Activated CD8-positive, alpha-beta memory T cell treated with anti-CD3 and anti-CD28 coated beads, Interleukin-2, amount 10 ng/mL, durations not matched to agents 7 days and 5 days (primary cell): ENCODE measurements around the gene CEP162. TPM values are rescaled to one million over a fixed set of nuclear protein-coding genes. Genes with fewer than 3 reads are reported as not detected.
"Not testable (repeated sequence)": the region's sequence is repeated elsewhere in the genome, so short reads cannot be mapped to it uniquely, and the experiment has no call there.

ENCODE experiments used
- ATAC-seq: fragments of 150-1000 bp; cut with Tn5 transposase; one replicate; pipeline ENCODE4 v1.10.0; 2021; ENCODE audit warnings: moderate library complexity
- CTCF ChIA-PET: fragments of 350-600 bp; sonication (Branson Sonifier 250); formaldehyde crosslinking; loops from one replicate; lab custom pipeline; 2021; ENCODE audit warnings: antibody characterized with exemption; lab: Charles Lee
- DNase-seq: peaks from one replicate; pipeline ENCODE4 v3.0.0-alpha.2; 2020
- H3K27ac Mint-ChIP-seq: one replicate; pipeline ENCODE4 v1.8.0; 2021; ENCODE audit warnings: mild to moderate bottlenecking, mixed read lengths
- H3K27me3 Mint-ChIP-seq: one replicate; pipeline ENCODE4 v1.8.0; 2021; ENCODE audit warnings: mixed read lengths
- H3K36me3 Mint-ChIP-seq: one replicate; pipeline ENCODE4 v1.8.0; 2021; ENCODE audit warnings: mild to moderate bottlenecking, mixed read lengths
- H3K4me1 Mint-ChIP-seq: one replicate; pipeline ENCODE4 v1.8.0; 2021; ENCODE audit warnings: mixed read lengths
- H3K4me3 Mint-ChIP-seq: one replicate; pipeline ENCODE4 v1.8.0; 2021; ENCODE audit warnings: mild to moderate bottlenecking, moderate library complexity, mixed read lengths
- H3K9me3 Mint-ChIP-seq: one replicate; pipeline ENCODE4 v1.8.0; 2022; ENCODE audit warnings: low read depth, mixed read lengths
- total RNA-seq, 2 experiments: library from RNA; stranded (reverse); gene quantifications; one replicate each; pipeline ENCODE4 v1.2.3, GENCODE V29; 2021

The CEP162 gene
- total RNA-seq, 2 experiments from 2014 or later, result 7.2 to 9.5 TPM

DNA sequence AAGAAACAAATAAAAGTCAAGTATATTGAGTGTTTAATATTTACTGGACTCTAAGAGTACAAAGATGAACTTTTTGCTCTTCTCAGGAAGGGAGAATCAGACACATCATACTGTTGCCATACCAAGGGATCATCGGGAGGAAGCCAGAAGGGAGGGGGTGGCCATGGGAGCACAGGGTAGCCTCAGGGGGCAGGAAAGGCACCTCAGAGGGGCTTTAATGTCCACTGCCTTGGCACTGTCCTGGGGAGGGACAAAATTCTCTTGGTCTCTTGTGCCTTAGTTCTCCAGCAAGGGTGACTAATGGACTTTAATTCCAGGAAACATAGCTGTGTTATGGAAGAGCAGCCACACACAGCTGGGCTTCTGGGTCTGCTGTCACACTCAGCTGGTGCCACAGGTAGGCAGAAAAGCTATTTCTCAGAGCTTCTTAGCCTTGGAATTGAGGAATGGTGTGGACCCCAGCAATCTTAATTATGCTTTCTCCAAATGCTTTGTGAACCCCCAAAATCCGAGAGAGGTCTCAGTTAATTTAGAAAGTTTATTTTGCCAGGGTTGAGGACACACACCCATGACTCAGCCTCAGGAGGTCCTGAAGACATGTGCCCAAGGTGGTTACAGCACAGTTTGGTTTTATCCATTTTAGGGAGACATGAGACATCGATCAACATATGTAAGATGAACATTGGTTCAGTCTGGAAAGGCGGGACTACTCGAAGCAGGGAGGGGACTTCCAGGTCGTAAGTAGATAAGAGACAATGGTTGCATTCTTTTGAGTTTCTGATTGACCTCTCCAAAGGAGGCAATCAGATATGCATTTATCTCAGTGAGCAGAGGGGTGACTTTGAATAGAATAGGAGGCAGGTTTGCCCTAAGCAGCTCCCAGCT, 140.7 kb downstream of the CEP162 start:
- DNase-seq, result no peak
- Mint-ChIP-seq H3K36me3 (no peaks in the 10 kb centered on the region), H3K27ac (no peak overlapping the region), H3K9me3 (peaks cover under 1% of the 10 kb centered on the region), H3K27me3 (peaks cover 12% of the 10 kb centered on the region), H3K4me3 (no peak overlapping the region), H3K4me1 (no peaks in the 10 kb centered on the region)
- CTCF ChIA-PET, result no interaction called here
- ATAC-seq, result no peak

DNA sequence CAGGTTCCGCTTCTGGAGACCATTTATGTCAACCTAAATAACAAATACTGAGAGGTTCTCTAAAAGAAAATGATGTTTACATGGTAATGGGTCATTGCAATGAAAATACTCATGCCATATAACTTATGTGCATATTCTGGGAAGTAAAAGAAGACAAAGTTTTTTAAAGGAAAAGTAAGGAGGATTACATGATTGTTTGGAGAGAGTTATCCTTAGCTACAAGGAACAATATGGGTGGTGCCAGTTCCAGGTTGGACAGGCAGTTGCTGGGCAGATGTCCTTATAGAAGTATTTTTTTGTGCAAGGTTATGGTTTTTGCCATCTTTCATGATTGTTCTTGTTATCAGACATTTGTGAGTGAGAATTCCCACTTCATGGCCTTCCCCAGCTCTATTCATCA, 141.4 kb downstream of the CEP162 start:
- CTCF ChIA-PET, result no interaction called here
- Mint-ChIP-seq H3K27me3 (peaks cover 12% of the 10 kb centered on the region), H3K4me1 (no peaks in the 10 kb centered on the region), H3K4me3 (no peak overlapping the region), H3K27ac (no peak overlapping the region), H3K9me3 (peaks cover 2% of the 10 kb centered on the region), H3K36me3 (no peaks in the 10 kb centered on the region)
- DNase-seq, result no peak
- no peak for ATAC-seq

DNA sequence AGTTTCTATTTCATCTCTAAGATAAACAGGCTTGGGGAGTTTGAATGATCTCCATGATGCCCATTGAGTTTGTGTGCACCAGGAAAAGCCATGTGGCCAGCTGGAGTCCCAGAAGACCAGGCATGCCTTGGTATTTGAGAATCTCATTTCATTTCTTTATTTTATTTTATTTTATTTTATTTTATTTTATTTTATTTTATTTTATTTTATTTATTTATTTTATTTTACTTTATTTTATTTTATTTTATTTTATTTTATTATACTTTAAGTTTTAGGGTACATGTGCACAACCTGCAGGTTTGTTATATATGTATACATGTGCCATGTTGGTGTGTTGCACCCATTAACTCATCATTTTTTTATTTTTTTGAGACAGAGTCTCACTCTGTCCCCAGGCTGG, 142.7 kb downstream of the CEP162 start:
- CTCF ChIA-PET, H3K27ac Mint-ChIP-seq, H3K27me3 Mint-ChIP-seq, H3K36me3 Mint-ChIP-seq, H3K4me1 Mint-ChIP-seq, H3K4me3 Mint-ChIP-seq, H3K9me3 Mint-ChIP-seq, DNase-seq, ATAC-seq: not testable (repeated sequence)

DNA sequence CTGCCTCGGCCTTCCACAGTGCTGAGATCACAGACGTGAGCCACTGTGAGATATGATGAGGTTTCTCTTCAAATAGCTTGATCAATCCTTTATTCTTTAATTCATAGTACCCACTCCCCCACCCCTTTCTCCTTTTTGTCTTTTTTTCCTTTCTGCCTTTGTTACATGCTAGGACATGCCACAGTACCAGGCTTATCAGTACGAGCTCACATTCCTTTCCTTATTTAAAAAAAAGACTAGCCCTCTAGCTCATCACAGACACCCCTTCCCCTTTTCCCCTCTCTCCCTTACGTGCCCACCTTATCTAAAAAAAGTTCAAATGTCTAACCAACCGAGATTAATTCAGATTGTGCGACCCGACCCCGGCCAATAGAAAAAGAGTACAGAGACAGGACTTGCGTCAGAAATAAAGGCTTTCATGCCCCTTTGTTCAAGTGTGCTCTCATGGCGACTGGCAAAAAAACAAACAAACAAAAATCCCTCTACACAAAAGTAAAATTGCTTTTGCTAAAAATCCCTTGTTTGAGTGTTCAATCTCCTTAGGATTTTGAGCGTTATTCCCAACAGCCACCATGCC, 144.7 kb downstream of the CEP162 start:
- CTCF ChIA-PET, result no interaction called here
- ATAC-seq, result no peak
- no peaks in the 10 kb centered on the region for H3K4me1 Mint-ChIP-seq
- no peaks in the 10 kb centered on the region for H3K36me3 Mint-ChIP-seq
- H3K27me3 Mint-ChIP-seq, result peaks cover 9% of the 10 kb centered on the region
- no peak overlapping the region for H3K4me3 Mint-ChIP-seq
- H3K9me3 Mint-ChIP-seq, result peaks cover 2% of the 10 kb centered on the region
- no peak for DNase-seq
- no peak overlapping the region for H3K27ac Mint-ChIP-seq

DNA sequence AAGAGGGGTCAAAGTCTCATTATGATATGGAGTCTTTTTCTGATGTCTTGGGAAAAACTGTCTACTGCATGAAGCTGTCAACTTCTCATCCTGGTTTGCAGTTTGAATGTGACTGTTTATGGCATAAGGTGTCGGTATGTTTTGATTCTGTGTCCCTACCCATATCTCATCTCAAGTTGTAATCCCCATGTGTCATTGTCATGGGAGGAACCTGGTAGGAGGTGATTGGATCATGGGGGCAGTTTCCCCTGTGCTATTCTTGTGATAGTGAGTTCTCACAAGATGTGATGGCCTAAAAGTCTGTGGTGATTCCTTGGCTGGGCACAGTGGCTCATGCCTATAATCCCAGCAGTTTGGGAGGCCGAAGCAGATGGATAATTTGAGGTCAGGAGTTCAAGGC, 146.2 kb downstream of the CEP162 start:
- CTCF ChIA-PET, result no interaction called here
- DNase-seq, result no peak
- H3K4me1 Mint-ChIP-seq, result no peaks in the 10 kb centered on the region

DNA sequence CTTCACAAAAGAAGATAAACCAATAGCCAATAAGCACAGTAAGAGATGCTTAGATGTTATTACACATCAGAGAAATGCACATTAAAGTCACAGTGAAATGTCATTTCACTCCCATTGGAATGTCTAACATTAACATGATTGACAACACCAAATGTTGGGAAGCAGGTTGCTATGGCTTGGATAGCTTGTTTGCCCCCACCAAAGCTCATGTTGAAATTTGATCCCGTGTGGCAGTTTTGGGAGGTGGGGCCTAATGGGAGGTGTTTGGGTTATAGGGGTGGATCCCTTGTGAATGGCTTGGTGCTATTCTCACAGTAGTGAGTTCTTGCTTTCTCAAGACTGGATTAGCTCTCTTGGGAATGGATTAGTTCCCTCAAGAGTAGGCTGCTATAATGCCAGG, 149.1 kb downstream of the CEP162 start:
- H3K4me1 Mint-ChIP-seq, result no peaks in the 10 kb centered on the region
- H3K27me3 Mint-ChIP-seq, result peaks cover 6% of the 10 kb centered on the region
- no peak overlapping the region for H3K27ac Mint-ChIP-seq
- CTCF ChIA-PET, result no interaction called here
- no peaks in the 10 kb centered on the region for H3K36me3 Mint-ChIP-seq
- H3K4me3 Mint-ChIP-seq, result no peak overlapping the region
- no peak for DNase-seq
- H3K9me3 Mint-ChIP-seq, result peaks cover 2% of the 10 kb centered on the region
- ATAC-seq, result no peak

More for the DNA sequence above, 146.2 kb downstream of the CEP162 start:
- Mint-ChIP-seq H3K36me3 (no peaks in the 10 kb centered on the region), H3K27ac (no peak overlapping the region), H3K9me3 (peaks cover 2% of the 10 kb centered on the region), H3K4me3 (no peak overlapping the region), H3K27me3 (peaks cover 9% of the 10 kb centered on the region)
- ATAC-seq, result no peak

DNA sequence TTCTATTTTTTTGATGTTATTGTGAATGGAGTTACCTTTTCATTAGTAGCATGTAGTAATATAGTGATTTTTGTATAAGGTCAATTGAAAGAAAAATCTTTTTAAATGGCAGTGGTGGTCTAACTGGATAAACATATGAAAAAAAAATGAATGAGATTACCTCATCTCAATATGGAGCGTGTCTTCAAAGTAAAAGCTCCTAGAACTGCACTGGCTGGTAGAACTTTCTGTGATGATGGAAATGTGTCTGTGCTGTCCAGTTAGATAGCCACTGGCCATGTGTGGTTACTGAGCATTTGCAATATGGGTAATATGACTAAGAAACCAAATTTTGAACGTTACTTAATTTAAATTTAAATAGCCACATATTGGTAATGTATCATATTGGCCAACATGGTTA, 149.8 kb downstream of the CEP162 start:
- CTCF ChIA-PET, result no interaction called here
- ATAC-seq, result no peak
- no peaks in the 10 kb centered on the region for H3K36me3 Mint-ChIP-seq
- H3K27ac Mint-ChIP-seq, result no peak overlapping the region
- no peak overlapping the region for H3K4me3 Mint-ChIP-seq
- peaks cover under 1% of the 10 kb centered on the region for H3K27me3 Mint-ChIP-seq
- H3K4me1 Mint-ChIP-seq, result no peaks in the 10 kb centered on the region
- peaks cover 2% of the 10 kb centered on the region for H3K9me3 Mint-ChIP-seq
- DNase-seq, result no peak

DNA sequence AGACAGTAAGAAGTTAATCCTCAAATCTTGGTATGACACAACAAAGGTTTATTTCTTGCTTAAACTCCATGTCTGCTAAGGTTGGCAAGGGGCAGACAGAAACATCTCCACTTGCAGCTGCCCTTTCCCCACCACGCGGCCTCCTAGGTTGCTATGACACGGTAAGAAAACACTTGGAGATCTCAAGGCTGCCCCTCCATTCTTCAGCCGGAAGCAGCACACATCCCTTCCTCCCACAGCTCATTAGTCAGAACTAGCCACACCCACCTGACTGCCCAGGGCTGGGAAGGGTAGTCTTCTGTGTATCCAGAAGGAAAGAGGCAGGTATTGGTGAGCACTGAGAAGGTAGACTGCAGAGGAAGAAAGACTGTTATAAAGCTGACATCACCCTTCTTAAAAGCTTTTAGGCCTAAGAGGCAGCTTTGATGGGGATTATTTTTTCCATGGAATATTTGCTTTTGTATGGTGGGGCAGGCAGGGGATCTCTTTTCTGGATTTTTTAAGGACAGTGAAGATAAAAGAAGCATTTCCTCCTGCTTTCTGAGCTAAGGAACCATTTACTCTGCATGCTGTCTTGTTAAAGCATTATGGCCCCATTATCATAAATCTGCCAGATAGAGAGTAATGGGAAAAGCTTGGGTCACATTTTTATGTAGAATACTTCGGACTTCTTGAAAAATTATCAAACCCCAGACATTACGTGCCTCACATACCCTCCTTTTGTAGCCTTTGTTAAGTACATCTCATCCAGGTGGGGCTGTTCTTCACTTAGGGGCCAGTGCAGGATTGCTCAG, 152.3 kb downstream of the CEP162 start:
- ATAC-seq (no peak), DNase-seq (no peak)
- Mint-ChIP-seq H3K4me3 (no peak overlapping the region), H3K9me3 (no peaks in the 10 kb centered on the region), H3K27ac (no peak overlapping the region), H3K4me1 (no peaks in the 10 kb centered on the region), H3K27me3 (no peaks in the 10 kb centered on the region), H3K36me3 (no peaks in the 10 kb centered on the region)
- CTCF ChIA-PET, result no interaction called here

Other genes with a start within 250 kb of the CEP162 start
- not detected for gene MRAP2, start 193.9 kb downstream of the CEP162 start, total RNA-seq